Bronchial epithelial cell (primary cell): Measurements from ENCODE around the gene RGS3. TPM values are rescaled to one million over a fixed set of nuclear protein-coding genes. Genes with fewer than 3 reads are reported as not detected.

Experiments used
- DNase-seq: peaks from one replicate; pipeline ENCODE4 v3.0.0-alpha.2; 2010; ENCODE audit warnings: low read depth
- FAIRE-seq: peaks from 2 replicates; lab custom pipeline; 2011; peaks lifted over from hg19 to GRCh38; lab: Jason Lieb, UNC
- H3K27me3 ChIP-seq: 2 replicates; pipeline ENCODE4 v1.5.1; 2011; ENCODE audit warnings: low read length; ENCODE audit not compliant: control insufficient read depth, insufficient read depth
- H3K36me3 ChIP-seq: 2 replicates; pipeline ENCODE4 v1.5.1; 2011; ENCODE audit warnings: low read length; ENCODE audit not compliant: control insufficient read depth, insufficient read depth
- H3K4me3 ChIP-seq: 2 replicates; pipeline ENCODE4 v1.5.1; 2011; ENCODE audit warnings: mild to moderate bottlenecking, low read depth, low read length, control low read depth
- CTCF ChIP-seq: IDR thresholded peaks from 2 replicates; pipeline ENCODE4 v1.5.1; 2011; ENCODE audit warnings: mild to moderate bottlenecking, moderate library complexity, low read length, control low read depth, inconsistent platforms; ENCODE audit not compliant: insufficient read depth, severe bottlenecking
- total RNA-seq: library from RNA; depleted of rRNA; stranded (reverse); fragments of >200 nt; gene quantifications from 2 replicates; pipeline ENCODE4 v1.2.1, GENCODE V29; 2014

The RGS3 gene
- total RNA-seq, 1 donor from 2014 or later = 22.1 TPM

GRCh38 chr9:113631871-113632665 is 168.5 kb downstream of the RGS3 start:
- Histone ChIP-seq H3K4me3 (no peak overlapping the region), H3K36me3 (no peaks in the 10 kb centered on the region), H3K27me3 (peaks cover 6% of the 10 kb centered on the region)
- no peak for TF ChIP-seq CTCF
- FAIRE-seq (no peak), DNase-seq (no peak)

- Histone ChIP-seq H3K27me3 (peaks cover 6% of the 10 kb centered on the region), H3K4me3 (no peak overlapping the region), H3K36me3 (no peaks in the 10 kb centered on the region)
- FAIRE-seq = no peak
- DNase-seq = no peak
- TF ChIP-seq CTCF = no peak
Measured at GRCh38 chr9:113632776-113633590, 169.5 kb downstream of the RGS3 start.

GRCh38 chr9:113633782-113634595 is 170.5 kb downstream of the RGS3 start:
- no peak overlapping the region for H3K4me3 ChIP-seq
- no peak for FAIRE-seq
- DNase-seq = no peak
- H3K27me3 ChIP-seq = peaks cover 6% of the 10 kb centered on the region
- TF ChIP-seq CTCF = no peak
- H3K36me3 ChIP-seq = no peaks in the 10 kb centered on the region

- no peak for DNase-seq
- FAIRE-seq = no peak
Measured at GRCh38 chr9:113634596-113635515, 171.3 kb downstream of the RGS3 start.

More at GRCh38 chr9:113634596-113635515, 171.3 kb downstream of the RGS3 start:
- no peak for TF ChIP-seq CTCF
- H3K36me3 ChIP-seq = no peaks in the 10 kb centered on the region
- H3K27me3 ChIP-seq = peaks cover 6% of the 10 kb centered on the region
- no peak overlapping the region for H3K4me3 ChIP-seq
